ENCODE results near the gene BOC. TPM values are rescaled to one million over a fixed set of nuclear protein-coding genes. Genes with fewer than 3 reads are reported as not detected.

BOC gene
- total RNA-seq, 2 donors from 2014 or later, result 1.9 to 9.8 TPM

- Histone ChIP-seq H3K4me1 (no peaks in the 10 kb centered on the region), H3K36me3 (no peaks in the 10 kb centered on the region), H3K27me3 (no peaks in the 10 kb centered on the region), H3K9me3 (no peaks in the 10 kb centered on the region), H3K9ac (ENCODE audit: low read depth in 2 of 2, low read length in 2 of 2) (no peak overlapping the region), H3K4me3 (no peak overlapping the region), H3K27ac (no peak overlapping the region)
- intact Hi-C loops (cut with DNase I), result no loop called here
- no peak for DNase-seq
- no peak for TF ChIP-seq CTCF (IDR thresholded peaks at IDR 0.05)
These were observed 10.4 kb downstream of the BOC start for GRCh38 chr3:113221721-113222257.

- Histone ChIP-seq H3K9me3 (no peaks in the 10 kb centered on the region), H3K4me1 (no peaks in the 10 kb centered on the region), H3K9ac (ENCODE audit: low read depth in 2 of 2, low read length in 2 of 2) (no peak overlapping the region), H3K27me3 (no peaks in the 10 kb centered on the region), H3K27ac (no peak overlapping the region), H3K4me3 (no peak overlapping the region), H3K36me3 (no peaks in the 10 kb centered on the region)
- intact Hi-C loops (cut with DNase I), result no loop called here
- TF ChIP-seq CTCF (IDR thresholded peaks at IDR 0.05), result no peak
- no peak for DNase-seq
These were observed 11.2 kb downstream of the BOC start for GRCh38 chr3:113222451-113223086.

GRCh38 chr3:113223475-113224281 is 12.3 kb downstream of the BOC start:
- Histone ChIP-seq H3K27me3 (no peaks in the 10 kb centered on the region), H3K36me3 (no peaks in the 10 kb centered on the region), H3K4me1 (no peaks in the 10 kb centered on the region), H3K4me3 (no peak overlapping the region), H3K9ac (ENCODE audit: low read depth in 2 of 2, low read length in 2 of 2) (no peak overlapping the region), H3K9me3 (no peaks in the 10 kb centered on the region), H3K27ac (no peak overlapping the region)
- DNase-seq, result no peak
- intact Hi-C loops (cut with DNase I), result no loop called here
- no peak for TF ChIP-seq CTCF (IDR thresholded peaks at IDR 0.05)

- Histone ChIP-seq H3K36me3 (no peaks in the 10 kb centered on the region), H3K9me3 (no peaks in the 10 kb centered on the region), H3K4me1 (no peaks in the 10 kb centered on the region), H3K27ac (no peak overlapping the region), H3K27me3 (no peaks in the 10 kb centered on the region), H3K4me3 (no peak overlapping the region), H3K9ac (ENCODE audit: low read depth in 2 of 2, low read length in 2 of 2) (no peak overlapping the region)
- no peak for TF ChIP-seq CTCF (IDR thresholded peaks at IDR 0.05)
- no peak for DNase-seq
- intact Hi-C loops (cut with DNase I), result no loop called here
These were observed 13.9 kb downstream of the BOC start for GRCh38 chr3:113225286-113225685.

- Histone ChIP-seq H3K4me3 (no peak overlapping the region), H3K9me3 (no peaks in the 10 kb centered on the region), H3K27ac (no peak overlapping the region), H3K4me1 (no peaks in the 10 kb centered on the region), H3K27me3 (no peaks in the 10 kb centered on the region), H3K36me3 (no peaks in the 10 kb centered on the region), H3K9ac (ENCODE audit: low read depth in 2 of 2, low read length in 2 of 2) (no peak overlapping the region)
- no peak for DNase-seq
- intact Hi-C loops (cut with DNase I), result no loop called here
- TF ChIP-seq CTCF (IDR thresholded peaks at IDR 0.05), result no peak
These were observed 15.1 kb downstream of the BOC start for GRCh38 chr3:113226491-113226890.

All from colonic mucosa (tissue), 4 donors.